Liver (tissue), 9 donors: ENCODE data around the gene TNNT3. TPM values are rescaled to one million over a fixed set of nuclear protein-coding genes. Genes with fewer than 3 reads are reported as not detected.

Experiments used
- DNase-seq: peaks from one replicate; pipeline ENCODE4 v3.0.0-alpha.2; 2017; ENCODE audit warnings: low spot score
- H3K27ac ChIP-seq, 2 donors: one replicate each; pipeline ENCODE4 v1.7.0; 2013; ENCODE audit warnings: inconsistent platforms in 2 of 2, low read length in 2 of 2, control low read depth in 1 of 2, low read depth in 1 of 2, mild to moderate bottlenecking in 1 of 2
- H3K27me3 ChIP-seq, 4 donors: one replicate each; pipeline versions ENCODE4 v1.6.1 to v1.7.0; 2013; ENCODE audit warnings: low read length in 3 of 4, inconsistent platforms in 1 of 4, mild to moderate bottlenecking in 1 of 4, moderate library complexity in 1 of 4; ENCODE audit not compliant: control insufficient read depth in 4 of 4, insufficient read depth in 4 of 4
- H3K36me3 ChIP-seq, 4 donors: one replicate each; pipeline versions ENCODE4 v1.6.1 to v1.7.0; 2013; ENCODE audit warnings: low read length in 3 of 4, mild to moderate bottlenecking in 3 of 4, low read depth in 1 of 4, moderate library complexity in 1 of 4; ENCODE audit not compliant: control insufficient read depth in 4 of 4, insufficient read depth in 3 of 4
- H3K4me1 ChIP-seq, 4 donors: one replicate each; pipeline versions ENCODE4 v1.6.1 to v1.7.0; 2013; ENCODE audit warnings: low read length in 3 of 4, mild to moderate bottlenecking in 3 of 4, moderate library complexity in 1 of 4; ENCODE audit not compliant: control insufficient read depth in 4 of 4, insufficient read depth in 4 of 4
- H3K4me3 ChIP-seq, 3 donors: one replicate each; pipeline versions ENCODE4 v1.6.1 to v1.7.0; 2013; ENCODE audit warnings: low read length in 3 of 3, control low read depth in 1 of 3, low read depth in 1 of 3, mild to moderate bottlenecking in 1 of 3
- H3K9ac ChIP-seq, 2 donors: one replicate each; pipeline ENCODE4 v1.7.0; 2013; ENCODE audit warnings: low read length in 2 of 2, mild to moderate bottlenecking in 2 of 2, moderate library complexity in 2 of 2, control low read depth in 1 of 2, low read depth in 1 of 2
- H3K9me3 ChIP-seq, 4 donors: one replicate each; pipeline versions ENCODE4 v1.6.1 to v1.7.0; 2013; ENCODE audit warnings: low read length in 3 of 4; ENCODE audit not compliant: control insufficient read depth in 4 of 4
- EGR1 ChIP-seq, 2 donors: IDR thresholded peaks; 2 replicates each; pipeline ENCODE4 v1.6.1; 2016 to 2018; ENCODE audit warnings: antibody characterized with exemption in 2 of 2, low read depth in 2 of 2
- FOXA1 ChIP-seq: IDR thresholded peaks from 2 replicates; pipeline ENCODE4 v1.6.1; 2016; ENCODE audit warnings: antibody characterized with exemption
- FOXA2 ChIP-seq: IDR thresholded peaks from 2 replicates; pipeline ENCODE4 v1.6.1; 2016; ENCODE audit warnings: antibody characterized with exemption
- HNF4A ChIP-seq, 2 donors: conservative IDR thresholded peaks; 2 replicates each; pipeline ENCODE4 v1.6.1; 2016; ENCODE audit warnings: antibody characterized with exemption in 2 of 2, mild to moderate bottlenecking in 2 of 2
- HNF4G ChIP-seq: IDR thresholded peaks from 2 replicates; pipeline ENCODE4 v1.6.1; 2016; ENCODE audit warnings: antibody characterized with exemption
- JUND ChIP-seq, 2 donors: IDR thresholded peaks; 2 replicates each; pipeline ENCODE4 v1.6.1; 2016; ENCODE audit warnings: antibody characterized with exemption in 2 of 2
- NR2F2 ChIP-seq: IDR thresholded peaks from 2 replicates; pipeline ENCODE4 v1.6.1; 2016; ENCODE audit warnings: antibody characterized with exemption
- RAD21 ChIP-seq, 2 donors: IDR thresholded peaks; 2 replicates each; pipeline ENCODE4 v1.6.1; 2016; ENCODE audit warnings: antibody characterized with exemption in 2 of 2, mild to moderate bottlenecking in 2 of 2
- SP1 ChIP-seq: IDR thresholded peaks from 2 replicates; pipeline ENCODE4 v1.6.1; 2018; ENCODE audit warnings: antibody characterized with exemption, mild to moderate bottlenecking
- TAF1 ChIP-seq: conservative IDR thresholded peaks from 2 replicates; pipeline ENCODE4 v1.6.1; 2016; ENCODE audit warnings: antibody characterized with exemption, mild to moderate bottlenecking
- YY1 ChIP-seq: IDR thresholded peaks from 2 replicates; pipeline ENCODE4 v1.6.1; 2016; ENCODE audit warnings: antibody characterized with exemption, mild to moderate bottlenecking
- WGBS: extraction: QIAGEN DNeasy Blood & Tissue Kit; methylation state at CpG from one replicate; pipeline ENCODE4 v1.1.7; 2013; 5-methylcytosine and 5-hydroxymethylcytosine counted together
- polyA plus RNA-seq, 2 donors: library from polyadenylated mRNA; stranded (reverse) in 1 of 2; unstranded in 1 of 2; fragments of 200-250 nt in 1 of 2; fragments of >200 nt in 1 of 2; fragmentation: Nextera tagmentation in 1 of 2; extraction: Ambion mirVana in 1 of 2; gene quantifications; one replicate each; pipeline versions ENCODE4 v1.2.1 to v1.2.3, GENCODE V29; 2013 to 2015
- total RNA-seq, 2 donors: library from RNA; depleted of rRNA; stranded (reverse); fragments of >200 nt; gene quantifications; one replicate each; pipeline ENCODE4 v1.2.3, GENCODE V29; 2014
- TF ChIP-seq, protein P1 (sequence below): IDR thresholded peaks from 2 replicates; pipeline ENCODE4 v1.6.1; 2016; ENCODE audit warnings: antibody characterized with exemption
- TF ChIP-seq, protein P2 (sequence below): fragments of 150-350 bp; IDR thresholded peaks from 2 replicates; pipeline ENCODE4 v1.5.1; 2017; ENCODE audit warnings: improper control_type of control experiment, low read depth, low read length; ENCODE audit not compliant: missing input control
- TF ChIP-seq, protein P3 (sequence below): IDR thresholded peaks from 2 replicates; pipeline ENCODE4 v1.6.1; 2016; ENCODE audit warnings: antibody characterized with exemption
- TF ChIP-seq, protein P4 (sequence below): IDR thresholded peaks from 2 replicates; pipeline ENCODE4 v1.6.1; 2016; ENCODE audit warnings: antibody characterized with exemption
- TF ChIP-seq, protein P5 (sequence below): IDR thresholded peaks from 2 replicates; pipeline ENCODE4 v1.6.1; 2016; ENCODE audit warnings: antibody characterized with exemption, mild to moderate bottlenecking
- donor health status: healthy.
- donor health status: healthy.
- donor health status: healthy.
- donor health status: healthy.
- donor health status: healthy.

The TNNT3 gene
- total and polyA plus RNA-seq, 4 donors, result 0.06 to 0.14 TPM; not detected in 2

DNA sequence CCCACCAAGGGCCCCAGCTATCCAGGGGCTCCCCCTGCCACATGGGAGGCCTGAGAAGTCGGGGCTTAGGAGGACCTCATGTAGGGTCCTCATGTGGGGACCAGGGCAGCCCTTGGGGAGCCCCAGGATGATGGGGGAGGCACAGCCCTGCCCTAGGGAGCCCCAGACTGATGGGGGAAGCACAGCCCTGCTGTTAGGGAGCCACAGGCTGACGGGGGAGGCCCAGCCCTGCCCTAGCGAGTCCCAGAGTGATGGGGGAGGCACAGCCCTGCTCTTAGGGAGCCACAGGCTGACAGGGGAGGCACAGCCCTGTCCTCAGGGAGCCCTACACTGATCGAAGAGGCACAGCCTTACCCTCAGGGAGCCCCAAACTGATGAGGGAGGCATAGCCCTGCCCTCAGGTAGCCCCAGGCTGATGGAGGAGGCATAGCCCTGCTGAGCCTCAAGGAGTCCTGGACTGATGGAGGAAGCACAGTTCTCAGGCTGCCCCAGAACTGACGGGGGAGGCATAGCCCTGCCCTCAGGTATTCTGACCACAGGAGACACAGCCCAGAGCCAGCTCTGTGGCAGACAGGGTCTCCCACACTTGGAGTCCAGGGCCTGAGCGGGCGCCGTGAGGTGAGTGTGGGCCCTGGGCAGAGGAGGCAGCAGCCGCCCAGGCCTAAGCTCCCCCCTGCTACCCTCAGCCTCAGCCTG lies 38.6 kb upstream of the TNNT3 start:
- Histone ChIP-seq H3K9ac (no peak overlapping the region), H3K27me3 (no peaks in the 10 kb centered on the region), H3K9me3 (no peaks in the 10 kb centered on the region), H3K4me3 (no peak overlapping the region), H3K27ac (no peak overlapping the region), H3K36me3 (peaks cover 0 to 2% (median 0%) of the 10 kb centered on the region in 4 donors), H3K4me1 (no peaks in the 10 kb centered on the region)
- WGBS, result 77% methylated on average over 9 of the region's 9 CpGs
- no peak for TF ChIP-seq FOXA2
- no peak for TF ChIP-seq SP1
- no peak for TF ChIP-seq HNF4A (conservative IDR thresholded peaks at IDR 0.05)
- no peak for TF ChIP-seq HNF4G
- TF ChIP-seq, protein P1, sequence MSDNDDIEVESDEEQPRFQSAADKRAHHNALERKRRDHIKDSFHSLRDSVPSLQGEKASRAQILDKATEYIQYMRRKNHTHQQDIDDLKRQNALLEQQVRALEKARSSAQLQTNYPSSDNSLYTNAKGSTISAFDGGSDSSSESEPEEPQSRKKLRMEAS, result no peak
- TF ChIP-seq, protein P2, sequence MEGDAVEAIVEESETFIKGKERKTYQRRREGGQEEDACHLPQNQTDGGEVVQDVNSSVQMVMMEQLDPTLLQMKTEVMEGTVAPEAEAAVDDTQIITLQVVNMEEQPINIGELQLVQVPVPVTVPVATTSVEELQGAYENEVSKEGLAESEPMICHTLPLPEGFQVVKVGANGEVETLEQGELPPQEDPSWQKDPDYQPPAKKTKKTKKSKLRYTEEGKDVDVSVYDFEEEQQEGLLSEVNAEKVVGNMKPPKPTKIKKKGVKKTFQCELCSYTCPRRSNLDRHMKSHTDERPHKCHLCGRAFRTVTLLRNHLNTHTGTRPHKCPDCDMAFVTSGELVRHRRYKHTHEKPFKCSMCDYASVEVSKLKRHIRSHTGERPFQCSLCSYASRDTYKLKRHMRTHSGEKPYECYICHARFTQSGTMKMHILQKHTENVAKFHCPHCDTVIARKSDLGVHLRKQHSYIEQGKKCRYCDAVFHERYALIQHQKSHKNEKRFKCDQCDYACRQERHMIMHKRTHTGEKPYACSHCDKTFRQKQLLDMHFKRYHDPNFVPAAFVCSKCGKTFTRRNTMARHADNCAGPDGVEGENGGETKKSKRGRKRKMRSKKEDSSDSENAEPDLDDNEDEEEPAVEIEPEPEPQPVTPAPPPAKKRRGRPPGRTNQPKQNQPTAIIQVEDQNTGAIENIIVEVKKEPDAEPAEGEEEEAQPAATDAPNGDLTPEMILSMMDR, result no peak
- TF ChIP-seq, protein P3, sequence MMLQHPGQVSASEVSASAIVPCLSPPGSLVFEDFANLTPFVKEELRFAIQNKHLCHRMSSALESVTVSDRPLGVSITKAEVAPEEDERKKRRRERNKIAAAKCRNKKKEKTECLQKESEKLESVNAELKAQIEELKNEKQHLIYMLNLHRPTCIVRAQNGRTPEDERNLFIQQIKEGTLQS, result no peak
- TF ChIP-seq YY1, result no peak
- TF ChIP-seq TAF1, result no peak
- no peak for TF ChIP-seq RAD21 (IDR thresholded peaks at IDR 0.05)
- TF ChIP-seq, protein P4, sequence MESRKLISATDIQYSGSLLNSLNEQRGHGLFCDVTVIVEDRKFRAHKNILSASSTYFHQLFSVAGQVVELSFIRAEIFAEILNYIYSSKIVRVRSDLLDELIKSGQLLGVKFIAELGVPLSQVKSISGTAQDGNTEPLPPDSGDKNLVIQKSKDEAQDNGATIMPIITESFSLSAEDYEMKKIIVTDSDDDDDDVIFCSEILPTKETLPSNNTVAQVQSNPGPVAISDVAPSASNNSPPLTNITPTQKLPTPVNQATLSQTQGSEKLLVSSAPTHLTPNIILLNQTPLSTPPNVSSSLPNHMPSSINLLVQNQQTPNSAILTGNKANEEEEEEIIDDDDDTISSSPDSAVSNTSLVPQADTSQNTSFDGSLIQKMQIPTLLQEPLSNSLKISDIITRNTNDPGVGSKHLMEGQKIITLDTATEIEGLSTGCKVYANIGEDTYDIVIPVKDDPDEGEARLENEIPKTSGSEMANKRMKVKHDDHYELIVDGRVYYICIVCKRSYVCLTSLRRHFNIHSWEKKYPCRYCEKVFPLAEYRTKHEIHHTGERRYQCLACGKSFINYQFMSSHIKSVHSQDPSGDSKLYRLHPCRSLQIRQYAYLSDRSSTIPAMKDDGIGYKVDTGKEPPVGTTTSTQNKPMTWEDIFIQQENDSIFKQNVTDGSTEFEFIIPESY, result no peak
- TF ChIP-seq JUND (IDR thresholded peaks at IDR 0.05), result no peak
- TF ChIP-seq, protein P5, sequence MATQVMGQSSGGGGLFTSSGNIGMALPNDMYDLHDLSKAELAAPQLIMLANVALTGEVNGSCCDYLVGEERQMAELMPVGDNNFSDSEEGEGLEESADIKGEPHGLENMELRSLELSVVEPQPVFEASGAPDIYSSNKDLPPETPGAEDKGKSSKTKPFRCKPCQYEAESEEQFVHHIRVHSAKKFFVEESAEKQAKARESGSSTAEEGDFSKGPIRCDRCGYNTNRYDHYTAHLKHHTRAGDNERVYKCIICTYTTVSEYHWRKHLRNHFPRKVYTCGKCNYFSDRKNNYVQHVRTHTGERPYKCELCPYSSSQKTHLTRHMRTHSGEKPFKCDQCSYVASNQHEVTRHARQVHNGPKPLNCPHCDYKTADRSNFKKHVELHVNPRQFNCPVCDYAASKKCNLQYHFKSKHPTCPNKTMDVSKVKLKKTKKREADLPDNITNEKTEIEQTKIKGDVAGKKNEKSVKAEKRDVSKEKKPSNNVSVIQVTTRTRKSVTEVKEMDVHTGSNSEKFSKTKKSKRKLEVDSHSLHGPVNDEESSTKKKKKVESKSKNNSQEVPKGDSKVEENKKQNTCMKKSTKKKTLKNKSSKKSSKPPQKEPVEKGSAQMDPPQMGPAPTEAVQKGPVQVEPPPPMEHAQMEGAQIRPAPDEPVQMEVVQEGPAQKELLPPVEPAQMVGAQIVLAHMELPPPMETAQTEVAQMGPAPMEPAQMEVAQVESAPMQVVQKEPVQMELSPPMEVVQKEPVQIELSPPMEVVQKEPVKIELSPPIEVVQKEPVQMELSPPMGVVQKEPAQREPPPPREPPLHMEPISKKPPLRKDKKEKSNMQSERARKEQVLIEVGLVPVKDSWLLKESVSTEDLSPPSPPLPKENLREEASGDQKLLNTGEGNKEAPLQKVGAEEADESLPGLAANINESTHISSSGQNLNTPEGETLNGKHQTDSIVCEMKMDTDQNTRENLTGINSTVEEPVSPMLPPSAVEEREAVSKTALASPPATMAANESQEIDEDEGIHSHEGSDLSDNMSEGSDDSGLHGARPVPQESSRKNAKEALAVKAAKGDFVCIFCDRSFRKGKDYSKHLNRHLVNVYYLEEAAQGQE, result no peak
- no peak for TF ChIP-seq FOXA1
- no peak for TF ChIP-seq EGR1 (IDR thresholded peaks at IDR 0.05; ENCODE audit: low read depth in 2 of 2)
- no peak for TF ChIP-seq NR2F2
- no peak for DNase-seq
